HG03159 (cell line): Measurements from ENCODE around the gene PMEL.
"Not testable (repeated sequence)": the region's sequence is repeated elsewhere in the genome, so short reads cannot be mapped to it uniquely, and the experiment has no call there.

Source experiments
- ATAC-seq: cut with Tn5 transposase; IDR thresholded peaks from one replicate; pipeline ENCODE4 v1.9.1; 2021; ENCODE audit warnings: mild to moderate bottlenecking, moderate library complexity; ENCODE audit not compliant: unreplicated experiment

PMEL gene

DNA sequence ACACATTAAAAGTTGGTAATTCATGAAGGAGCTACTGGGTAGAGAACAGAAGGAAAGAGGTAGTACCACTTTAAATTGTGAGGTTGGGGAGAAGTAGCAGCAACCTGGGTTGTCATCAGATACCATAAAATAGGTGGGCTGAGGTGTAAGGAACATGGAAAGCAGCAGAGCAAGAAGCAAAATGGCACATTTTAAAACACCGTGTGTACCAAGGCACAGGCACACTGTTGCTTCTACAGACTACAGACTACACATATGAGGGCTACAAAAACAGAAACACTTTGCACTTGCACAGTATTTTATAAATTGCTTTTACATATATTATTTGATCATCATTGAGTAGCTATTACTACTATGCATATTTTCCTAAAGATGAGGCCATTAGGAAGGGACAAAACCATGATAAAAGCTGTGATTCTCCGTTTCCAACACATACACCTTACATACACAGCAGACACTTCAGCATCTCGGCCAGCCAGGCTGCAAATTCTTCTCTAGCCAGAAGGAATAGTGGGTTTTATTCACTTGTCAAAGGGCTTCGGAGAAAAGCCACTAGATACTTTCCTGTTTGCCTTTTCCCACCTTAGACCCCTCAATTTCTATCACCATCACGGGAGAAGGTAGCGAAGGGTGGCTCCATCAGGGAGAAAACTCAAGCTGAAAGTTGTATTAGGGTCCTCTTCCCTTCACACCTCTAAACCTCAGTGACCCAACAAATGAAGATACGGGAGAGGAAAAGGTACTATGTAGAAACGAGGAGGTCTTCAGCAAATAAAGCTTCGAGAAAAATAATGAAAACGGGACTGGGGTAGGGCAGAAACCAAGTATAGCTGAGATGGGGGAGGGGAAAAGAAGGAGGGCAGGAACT is 39.7 kb downstream of the PMEL start:
- ATAC-seq: no peak

DNA sequence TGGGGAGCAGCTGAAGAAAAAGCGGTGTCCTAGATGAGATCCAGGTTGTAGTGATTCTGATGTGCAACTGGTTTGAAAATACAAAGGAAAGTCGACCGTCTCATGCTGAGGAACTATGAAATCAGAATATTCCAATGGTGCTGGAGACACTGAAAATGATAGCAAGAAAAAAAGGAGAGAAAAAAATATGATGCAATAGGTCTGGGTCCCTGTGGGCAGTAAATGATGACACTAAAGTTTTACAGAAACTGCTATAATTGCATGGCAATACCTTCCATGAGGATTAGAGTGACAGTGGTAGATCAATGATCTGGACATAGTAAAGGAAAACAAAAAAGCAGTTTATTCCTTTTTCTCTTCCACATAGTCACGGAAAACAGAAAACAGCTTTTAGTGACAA is 40.5 kb downstream of the PMEL start:
- ATAC-seq: no peak

DNA sequence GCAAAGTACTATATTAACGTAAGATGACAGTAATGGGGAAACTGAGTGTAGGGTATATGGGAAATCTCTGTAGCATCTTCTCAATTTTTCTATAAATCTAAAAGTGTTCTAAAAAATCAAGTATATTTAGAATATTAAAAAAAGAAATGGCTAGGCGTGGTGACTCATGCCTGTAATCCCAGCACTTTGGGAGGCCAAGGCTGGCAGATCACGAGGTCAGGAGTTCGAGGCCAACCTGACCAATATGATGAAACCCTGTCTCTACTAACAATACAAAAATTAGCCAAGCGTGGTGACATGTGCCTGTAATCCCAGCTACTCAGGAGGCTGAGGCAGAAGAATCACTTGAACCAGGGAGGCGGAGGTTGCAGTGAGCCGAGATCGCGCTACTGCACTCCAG is 42.2 kb downstream of the PMEL start:
- ATAC-seq: not testable (repeated sequence)

DNA sequence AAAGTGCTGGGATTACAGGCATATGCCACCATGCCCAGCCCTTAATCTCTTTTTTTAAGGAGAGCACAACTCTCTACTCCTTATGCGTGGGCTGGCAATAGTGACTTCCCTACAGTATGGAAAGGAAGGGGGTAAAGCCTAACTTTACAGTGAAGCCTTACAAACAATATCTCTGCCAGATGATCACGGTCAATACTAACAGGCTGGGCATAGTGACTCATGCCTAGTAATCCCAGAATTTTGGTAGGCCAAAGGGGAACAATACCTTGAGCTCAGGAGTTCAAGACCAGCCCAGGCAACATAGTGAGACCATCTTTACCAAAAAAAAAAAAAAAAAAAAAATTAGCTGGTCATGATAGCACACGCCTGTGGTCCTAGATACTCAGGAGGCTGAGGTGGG is 43.7 kb downstream of the PMEL start:
- ATAC-seq: no peak

DNA sequence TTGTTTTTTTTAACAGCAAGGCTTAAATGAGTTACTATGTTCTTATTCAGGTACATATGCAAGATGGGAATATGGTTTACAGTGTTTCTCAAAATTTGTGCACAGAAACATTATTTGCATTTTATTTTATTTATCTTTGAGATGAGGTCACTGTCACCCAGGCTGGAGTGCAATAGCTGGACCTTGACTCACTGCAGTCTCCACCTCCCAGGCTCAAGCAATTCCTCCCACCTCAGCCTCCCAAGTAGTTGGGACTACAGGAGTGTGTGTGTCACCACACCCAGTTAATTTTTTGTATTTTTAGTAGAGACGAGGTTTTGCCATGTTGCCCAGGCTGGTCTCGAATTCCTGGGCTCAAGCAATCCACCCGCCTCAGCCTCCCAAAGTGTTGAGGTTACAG is 46.8 kb downstream of the PMEL start:
- not testable (repeated sequence) for ATAC-seq

DNA sequence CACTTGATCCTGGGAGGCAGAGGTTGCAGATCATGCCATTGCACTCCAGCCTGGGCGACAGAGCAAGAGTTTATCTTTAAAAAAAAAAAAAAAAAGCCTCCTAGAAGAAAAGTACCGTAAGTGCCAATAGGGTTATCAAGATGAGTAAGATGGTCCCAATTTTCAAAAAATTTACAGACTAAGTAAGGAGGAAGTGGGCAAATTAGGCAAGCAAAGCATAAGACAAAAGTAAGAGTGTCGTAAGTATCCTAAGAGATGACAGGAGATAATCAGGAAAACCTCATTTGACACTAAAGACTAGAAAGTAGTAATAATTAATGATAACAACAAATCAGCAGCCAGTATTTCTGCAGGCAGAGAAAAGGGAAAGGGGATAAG is 50.4 kb downstream of the PMEL start:
- no peak for ATAC-seq

DNA sequence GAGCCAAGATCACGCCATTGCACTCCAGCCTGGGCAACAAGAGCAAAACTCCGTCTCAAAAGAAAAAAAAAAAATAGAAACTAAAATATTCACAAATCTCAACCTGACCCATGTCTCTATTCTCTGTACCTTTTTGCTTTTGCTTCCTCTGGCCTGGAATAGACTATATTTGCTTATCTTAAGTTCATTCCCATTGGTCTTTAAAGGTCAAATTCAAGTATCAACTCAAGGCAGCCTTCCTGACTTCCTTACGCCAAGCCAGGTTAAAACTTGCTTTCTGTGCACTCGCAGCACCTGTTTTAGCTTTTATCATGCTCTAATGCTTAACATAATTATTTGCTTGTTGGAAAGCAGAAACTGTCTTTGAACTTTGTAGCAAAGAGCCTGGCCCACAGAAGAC is 52.9 kb downstream of the PMEL start:
- ATAC-seq: no peak

DNA sequence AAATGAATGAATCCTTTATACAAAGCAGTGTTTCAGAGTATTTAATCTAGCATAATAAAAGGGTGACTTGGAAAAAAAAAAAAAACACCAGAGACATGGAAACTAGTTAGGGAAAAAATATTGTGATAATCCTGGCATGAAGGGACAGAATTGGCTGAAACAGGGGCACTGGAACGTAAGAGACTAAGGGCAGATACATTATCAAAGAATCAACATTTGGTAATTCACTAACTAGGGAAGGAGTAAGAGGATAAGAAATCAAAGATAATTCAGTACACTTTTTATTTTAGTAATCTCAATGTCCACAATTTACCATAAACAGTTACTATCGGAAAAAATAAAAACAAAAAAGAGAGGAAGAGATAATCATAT is 56.3 kb downstream of the PMEL start:
- ATAC-seq: no peak

DNA sequence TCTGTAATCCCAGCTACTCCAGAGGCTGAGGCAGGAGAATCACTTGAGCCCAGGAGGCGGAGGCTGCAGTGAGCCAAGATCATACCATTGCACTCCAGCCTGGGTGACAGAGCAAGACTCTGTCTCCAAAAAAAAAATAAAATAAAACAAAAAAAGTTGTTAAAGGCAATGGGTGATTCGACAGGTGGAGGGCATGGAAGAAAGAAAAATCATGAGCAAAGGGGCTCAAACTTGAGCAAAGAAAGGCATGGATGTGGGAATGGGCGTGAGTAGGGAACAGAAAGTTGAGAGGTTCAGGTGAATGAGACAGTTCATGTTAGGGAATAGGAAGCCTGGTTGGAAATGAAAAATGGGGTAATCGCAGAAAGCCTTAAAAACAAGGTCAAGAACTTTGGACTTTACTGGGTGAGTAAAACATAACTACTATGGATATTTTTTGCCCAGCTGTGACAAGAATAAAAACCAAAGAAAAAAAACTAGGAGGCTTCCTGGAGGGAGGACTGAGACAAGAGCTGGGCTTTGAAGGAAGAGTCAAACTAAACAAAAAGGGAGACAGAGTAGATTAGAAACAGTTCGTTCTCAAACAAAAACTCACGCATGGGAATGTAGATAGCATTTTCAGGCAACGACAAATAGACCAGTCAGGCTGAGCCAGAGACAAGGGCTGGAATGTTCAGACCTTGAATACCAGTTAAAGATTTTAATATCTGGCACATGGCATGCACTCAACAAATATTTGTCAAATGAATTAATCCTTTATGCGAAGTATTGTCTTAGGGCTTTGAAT is 56.9 kb downstream of the PMEL start:
- no peak for ATAC-seq

DNA sequence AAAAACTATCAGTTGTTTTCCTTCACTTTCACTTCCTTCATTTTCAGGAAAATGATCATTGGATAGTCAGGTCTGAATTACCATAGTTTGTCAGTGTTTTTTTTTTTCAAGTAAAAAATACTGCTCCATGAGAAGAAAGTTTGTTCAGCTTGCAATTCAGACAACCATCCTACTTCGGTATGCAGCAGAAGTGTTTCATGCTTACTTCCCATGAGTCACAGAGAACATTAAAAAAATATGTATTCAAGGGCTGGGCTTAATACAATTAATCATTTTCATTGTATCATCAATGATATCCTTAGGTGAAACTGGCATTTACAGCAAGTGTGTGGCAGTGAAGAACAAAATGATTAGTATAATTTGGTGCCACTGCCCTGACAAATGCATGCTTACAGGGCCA is 59.8 kb downstream of the PMEL start:
- no peak for ATAC-seq
